Endothelial cell (in vitro differentiated cells): ENCODE results near the gene GPI. TPM values are rescaled to one million over a fixed set of nuclear protein-coding genes. Genes with fewer than 3 reads are reported as not detected.
"Not testable (repeated sequence)": the region's sequence is repeated elsewhere in the genome, so short reads cannot be mapped to it uniquely, and the experiment has no call there.

Experiments used
- DNase-seq: peaks from one replicate; pipeline ENCODE4 v3.0.0; 2021; ENCODE audit warnings: low spot score
- H3K27ac Mint-ChIP-seq: one replicate; pipeline ENCODE4 v1.8.0; 2021; ENCODE audit warnings: mixed read lengths, inconsistent platforms; ENCODE audit not compliant: unreplicated experiment
- H3K27me3 Mint-ChIP-seq: one replicate; pipeline ENCODE4 v1.8.0; 2021; ENCODE audit warnings: mild to moderate bottlenecking, moderate library complexity, mixed read lengths, inconsistent platforms; ENCODE audit not compliant: unreplicated experiment
- H3K36me3 Mint-ChIP-seq: one replicate; pipeline ENCODE4 v1.8.0; 2021; ENCODE audit warnings: mild to moderate bottlenecking, low read depth, mixed read lengths, inconsistent platforms; ENCODE audit not compliant: unreplicated experiment
- H3K4me1 Mint-ChIP-seq: one replicate; pipeline ENCODE4 v1.8.0; 2021; ENCODE audit warnings: mild to moderate bottlenecking, mixed read lengths, inconsistent platforms; ENCODE audit not compliant: unreplicated experiment
- H3K4me3 Mint-ChIP-seq: one replicate; pipeline ENCODE4 v1.8.0; 2021; ENCODE audit warnings: mild to moderate bottlenecking, mixed read lengths, inconsistent platforms; ENCODE audit not compliant: unreplicated experiment
- H3K9me3 Mint-ChIP-seq: one replicate; pipeline ENCODE4 v1.8.0; 2021; ENCODE audit warnings: mixed read lengths, inconsistent platforms; ENCODE audit not compliant: unreplicated experiment
- total RNA-seq: library from RNA; stranded (reverse); fragmentation: NEBNext Ultra II Directional; extraction: Animal tissue kit (Norgen Biotek cat#: 25700); gene quantifications from one replicate; pipeline ENCODE4 v1.2.1, GENCODE V29; 2021; ENCODE audit not compliant: unreplicated experiment
- TF ChIP-seq, protein P1 (sequence below): fragments of 200-600 bp; sonication (generic); IDR thresholded peaks from one replicate; pipeline ENCODE4 v1.5.0; 2021; ENCODE audit warnings: antibody characterized with exemption; ENCODE audit not compliant: unreplicated experiment

The GPI gene
- total RNA-seq, 1 donor from 2014 or later: 133 TPM

DNA sequence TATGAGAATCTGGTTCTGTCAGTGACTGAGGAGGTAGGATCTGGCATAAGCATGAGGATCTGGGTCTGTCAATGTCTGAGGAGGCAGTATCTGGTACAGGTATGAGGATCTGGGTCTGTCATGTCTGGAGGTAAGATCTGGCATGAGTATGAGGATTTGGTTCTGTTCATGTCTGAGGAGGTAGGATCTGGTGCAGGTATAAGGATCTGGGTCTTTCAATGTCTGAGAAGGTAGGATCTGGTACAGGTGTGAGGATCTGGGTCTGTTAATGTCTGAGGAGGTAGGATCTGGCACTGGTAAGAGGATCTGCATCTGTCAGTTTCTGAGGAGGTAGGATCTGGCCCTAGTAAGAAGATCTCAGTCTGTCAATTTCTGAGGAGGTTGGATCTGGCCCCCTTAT, 26.8 kb downstream of the GPI start:
- H3K27me3 Mint-ChIP-seq: no peaks in the 10 kb centered on the region
- H3K9me3 Mint-ChIP-seq: no peaks in the 10 kb centered on the region
- no peak overlapping the region for H3K4me3 Mint-ChIP-seq
- H3K4me1 Mint-ChIP-seq: no peaks in the 10 kb centered on the region
- TF ChIP-seq, protein P1, sequence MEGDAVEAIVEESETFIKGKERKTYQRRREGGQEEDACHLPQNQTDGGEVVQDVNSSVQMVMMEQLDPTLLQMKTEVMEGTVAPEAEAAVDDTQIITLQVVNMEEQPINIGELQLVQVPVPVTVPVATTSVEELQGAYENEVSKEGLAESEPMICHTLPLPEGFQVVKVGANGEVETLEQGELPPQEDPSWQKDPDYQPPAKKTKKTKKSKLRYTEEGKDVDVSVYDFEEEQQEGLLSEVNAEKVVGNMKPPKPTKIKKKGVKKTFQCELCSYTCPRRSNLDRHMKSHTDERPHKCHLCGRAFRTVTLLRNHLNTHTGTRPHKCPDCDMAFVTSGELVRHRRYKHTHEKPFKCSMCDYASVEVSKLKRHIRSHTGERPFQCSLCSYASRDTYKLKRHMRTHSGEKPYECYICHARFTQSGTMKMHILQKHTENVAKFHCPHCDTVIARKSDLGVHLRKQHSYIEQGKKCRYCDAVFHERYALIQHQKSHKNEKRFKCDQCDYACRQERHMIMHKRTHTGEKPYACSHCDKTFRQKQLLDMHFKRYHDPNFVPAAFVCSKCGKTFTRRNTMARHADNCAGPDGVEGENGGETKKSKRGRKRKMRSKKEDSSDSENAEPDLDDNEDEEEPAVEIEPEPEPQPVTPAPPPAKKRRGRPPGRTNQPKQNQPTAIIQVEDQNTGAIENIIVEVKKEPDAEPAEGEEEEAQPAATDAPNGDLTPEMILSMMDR: no peak
- H3K27ac Mint-ChIP-seq: no peak overlapping the region
- no peak for DNase-seq
- H3K36me3 Mint-ChIP-seq: peaks cover 4% of the 10 kb centered on the region

DNA sequence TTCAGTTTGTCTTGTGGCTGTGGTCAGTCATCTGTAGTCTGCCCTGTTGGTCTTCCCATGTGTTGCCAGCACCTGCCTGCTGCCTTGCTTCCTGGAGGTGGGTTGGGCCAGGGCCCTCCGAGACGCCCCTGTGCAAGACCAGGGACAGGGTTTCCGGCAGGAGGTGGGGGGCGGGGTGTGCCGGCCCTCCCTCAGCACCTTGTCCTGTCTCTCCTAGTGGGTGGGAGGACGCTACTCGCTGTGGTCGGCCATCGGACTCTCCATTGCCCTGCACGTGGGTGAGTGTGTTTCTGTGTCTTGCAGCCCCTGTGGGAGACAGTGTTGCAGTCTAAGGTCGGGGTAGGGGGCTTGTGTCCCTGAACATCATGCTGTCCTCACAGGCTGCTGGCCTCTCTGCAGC, 28.0 kb downstream of the GPI start:
- H3K27me3 Mint-ChIP-seq: no peaks in the 10 kb centered on the region
- H3K27ac Mint-ChIP-seq: no peak overlapping the region
- no peaks in the 10 kb centered on the region for H3K4me1 Mint-ChIP-seq
- peaks cover 8% of the 10 kb centered on the region for H3K36me3 Mint-ChIP-seq
- no peak overlapping the region for H3K4me3 Mint-ChIP-seq
- no peak for DNase-seq
- TF ChIP-seq, protein P1: no peak
- no peaks in the 10 kb centered on the region for H3K9me3 Mint-ChIP-seq

DNA sequence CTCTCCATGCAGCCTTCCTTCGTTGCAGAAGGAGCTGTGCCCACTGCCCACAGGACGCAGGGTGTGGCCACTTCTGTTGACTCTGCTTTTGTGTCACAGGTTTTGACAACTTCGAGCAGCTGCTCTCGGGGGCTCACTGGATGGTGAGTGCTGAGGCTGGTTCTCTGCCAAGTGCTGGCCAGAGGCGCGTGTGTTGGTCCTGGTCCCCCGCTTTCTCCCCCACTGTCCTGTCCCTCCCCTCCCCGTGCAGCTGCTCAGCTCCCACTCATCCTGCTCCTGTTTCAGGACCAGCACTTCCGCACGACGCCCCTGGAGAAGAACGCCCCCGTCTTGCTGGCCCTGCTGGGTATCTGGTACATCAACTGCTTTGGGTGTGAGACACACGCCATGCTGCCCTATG, 28.6 kb downstream of the GPI start:
- H3K4me1 Mint-ChIP-seq: no peaks in the 10 kb centered on the region

DNA sequence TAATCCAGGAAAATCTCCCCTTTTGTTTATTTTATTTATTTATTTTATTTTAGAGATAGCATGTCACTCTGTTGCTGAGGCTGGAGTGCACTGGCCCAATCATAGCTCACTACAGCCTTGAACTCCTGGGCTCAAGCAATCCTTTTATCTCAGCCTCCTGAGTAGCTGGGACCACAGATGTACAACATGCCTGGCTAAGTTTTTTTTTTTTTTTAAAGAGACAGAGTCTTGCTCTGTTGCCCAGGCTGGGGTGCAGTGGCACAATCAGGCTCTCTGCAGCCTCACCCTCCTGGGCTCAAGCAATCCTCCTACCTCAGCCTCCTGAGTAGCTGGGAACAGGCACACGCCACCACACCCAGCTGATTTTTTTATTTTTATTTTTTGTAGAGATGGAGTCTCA, 32.9 kb downstream of the GPI start:
- no peak overlapping the region for H3K4me3 Mint-ChIP-seq
- no peak overlapping the region for H3K27ac Mint-ChIP-seq
- peaks cover 15% of the 10 kb centered on the region for H3K36me3 Mint-ChIP-seq
- H3K9me3 Mint-ChIP-seq: no peaks in the 10 kb centered on the region
- TF ChIP-seq, protein P1: no peak
- H3K27me3 Mint-ChIP-seq: peaks cover 3% of the 10 kb centered on the region
- no peaks in the 10 kb centered on the region for H3K4me1 Mint-ChIP-seq
- no peak for DNase-seq

More for the DNA sequence above, 28.6 kb downstream of the GPI start:
- H3K4me3 Mint-ChIP-seq: no peak overlapping the region
- no peak for DNase-seq
- H3K36me3 Mint-ChIP-seq: peaks cover 4% of the 10 kb centered on the region
- peaks cover 3% of the 10 kb centered on the region for H3K27me3 Mint-ChIP-seq
- no peak overlapping the region for H3K27ac Mint-ChIP-seq
- H3K9me3 Mint-ChIP-seq: no peaks in the 10 kb centered on the region
- TF ChIP-seq, protein P1: no peak

DNA sequence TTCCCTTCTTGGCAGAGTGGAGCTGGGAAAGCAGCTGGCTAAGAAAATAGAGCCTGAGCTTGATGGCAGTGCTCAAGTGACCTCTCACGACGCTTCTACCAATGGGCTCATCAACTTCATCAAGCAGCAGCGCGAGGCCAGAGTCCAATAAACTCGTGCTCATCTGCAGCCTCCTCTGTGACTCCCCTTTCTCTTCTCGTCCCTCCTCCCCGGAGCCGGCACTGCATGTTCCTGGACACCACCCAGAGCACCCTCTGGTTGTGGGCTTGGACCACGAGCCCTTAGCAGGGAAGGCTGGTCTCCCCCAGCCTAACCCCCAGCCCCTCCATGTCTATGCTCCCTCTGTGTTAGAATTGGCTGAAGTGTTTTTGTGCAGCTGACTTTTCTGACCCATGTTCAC, 34.9 kb downstream of the GPI start:
- H3K4me1 Mint-ChIP-seq: no peaks in the 10 kb centered on the region
- DNase-seq: no peak

DNA sequence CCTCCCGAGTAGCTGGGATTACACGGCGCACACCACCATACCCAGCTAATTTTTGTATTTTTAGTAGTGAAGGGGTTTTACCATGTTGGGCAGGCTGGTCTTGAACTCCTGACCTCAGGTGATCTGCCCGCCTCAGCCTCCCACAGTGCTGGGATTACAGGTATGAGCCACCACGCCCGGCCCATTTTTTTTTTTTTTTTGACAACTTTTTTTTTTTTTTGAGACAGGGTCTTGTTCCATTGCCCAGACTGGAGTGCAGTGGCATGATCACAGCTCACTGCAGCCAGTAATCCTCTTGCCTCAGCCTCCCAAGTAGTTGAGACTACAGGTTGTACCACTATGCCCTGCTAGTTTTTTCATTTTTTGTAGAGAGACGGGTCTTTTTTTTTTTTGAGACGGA, 35.8 kb downstream of the GPI start:
- not testable (repeated sequence) for DNase-seq, H3K4me3 Mint-ChIP-seq, H3K27me3 Mint-ChIP-seq, H3K4me1 Mint-ChIP-seq, H3K27ac Mint-ChIP-seq, H3K9me3 Mint-ChIP-seq
- peaks cover 15% of the 10 kb centered on the region for H3K36me3 Mint-ChIP-seq

More for the DNA sequence above, 34.9 kb downstream of the GPI start:
- TF ChIP-seq, protein P1: no peak
- H3K36me3 Mint-ChIP-seq: peaks cover 15% of the 10 kb centered on the region
- H3K27me3 Mint-ChIP-seq: peaks cover 3% of the 10 kb centered on the region
- H3K4me3 Mint-ChIP-seq: no peak overlapping the region
- no peaks in the 10 kb centered on the region for H3K9me3 Mint-ChIP-seq
- no peak overlapping the region for H3K27ac Mint-ChIP-seq
